HepG2 (cell line): ENCODE results near the gene PRCD. TPM values are rescaled to one million over a fixed set of nuclear protein-coding genes. Genes with fewer than 3 reads are reported as not detected.

Experiments used
- ATAC-seq: fragments of 200-7000 bp; cut with Tn5 transposase; 3 replicates; pipeline ENCODE4 v1.9.1; 2020; ENCODE audit warnings: mild to moderate bottlenecking, moderate library complexity
- BruUV-seq: library from RNA; stranded (reverse); fragments of 400-500 nt; replicated peaks from 2 replicates; lab custom pipeline; 2021; lab: Mats Ljungman, UMichigan
- CTCF ChIA-PET: fragments of 300-600 bp; formaldehyde crosslinking; extraction: SDS; loops from one replicate; lab custom pipeline; 2021; ENCODE audit warnings: low total read pairs, inconsistent platforms, low intra/inter-chr PET ratio; lab: Yijun Ruan, JAX
- POLR2A ChIA-PET: fragments of 350-600 bp; sonication (Branson Sonifier 250); formaldehyde crosslinking; loops from one replicate; lab custom pipeline; 2020; ENCODE audit warnings: antibody characterized with exemption, inconsistent platforms; lab: Yijun Ruan, JAX
- DNase-seq: peaks from one replicate; pipeline ENCODE4 v3.0.0-alpha.2; 2015; ENCODE audit warnings: low spot score
- FAIRE-seq: peaks from 3 replicates; lab custom pipeline; 2011; peaks lifted over from hg19 to GRCh38; lab: Jason Lieb, UNC
- H2AFZ ChIP-seq: one replicate; pipeline ENCODE4 v1.6.1; 2011; ENCODE audit warnings: low read length, inconsistent platforms
- H3K27ac ChIP-seq: fragments of 300-600 bp; 3 replicates; pipeline ENCODE4 v1.8.0; 2011; ENCODE audit warnings: mixed run types, mild to moderate bottlenecking, mixed read lengths, low read length, inconsistent platforms; ENCODE audit not compliant: insufficient read depth; ENCODE audit errors: extremely low read length
- H3K27me3 ChIP-seq, 2 experiments: fragments of 200-600 bp in 1 of 2; 2 replicates in 1 of 2; 3 replicates in 1 of 2; pipeline versions ENCODE4 v1.6.0 to v1.8.0; 2011; ENCODE audit warnings: low read length in 2 of 2, mild to moderate bottlenecking in 2 of 2, moderate library complexity in 2 of 2, inconsistent platforms in 1 of 2; ENCODE audit not compliant: insufficient read depth in 2 of 2, control insufficient read depth in 1 of 2
- H3K36me3 ChIP-seq, 2 experiments: fragments of 200-600 bp in 1 of 2; replicated peaks in 1 of 2; 2 replicates in 1 of 2; 3 replicates in 1 of 2; pipeline versions ENCODE4 v1.5.1 to v1.8.0; 2011; ENCODE audit warnings: low read length in 2 of 2, inconsistent platforms in 1 of 2; ENCODE audit not compliant: insufficient read depth in 2 of 2, control insufficient read depth in 1 of 2
- H3K4me1 ChIP-seq: 2 replicates; pipeline ENCODE4 v1.5.1; 2012; ENCODE audit warnings: low read length, inconsistent platforms; ENCODE audit not compliant: insufficient read depth
- H3K4me2 ChIP-seq: 2 replicates; pipeline ENCODE4 v1.6.0; 2011; ENCODE audit warnings: low read depth, low read length, inconsistent platforms
- H3K4me3 ChIP-seq, 3 experiments: fragments of 200-600 bp in 1 of 3; sonication (generic), shearing (Covaris generic) in 1 of 3; replicated peaks in 1 of 3; 2 replicates each; pipeline ENCODE4 v1.5.1; 2011 to 2016; ENCODE audit warnings: low read length in 3 of 3, inconsistent platforms in 2 of 3, low read depth in 2 of 3, mild to moderate bottlenecking in 2 of 3, control low read depth in 1 of 3, mixed read lengths in 1 of 3; ENCODE audit not compliant: insufficient read depth in 1 of 3
- H3K79me2 ChIP-seq: one replicate; pipeline ENCODE4 v1.6.1; 2011; ENCODE audit warnings: low read length, inconsistent platforms; ENCODE audit not compliant: insufficient read depth
- H3K9ac ChIP-seq: 2 replicates; pipeline ENCODE4 v1.6.0; 2011; ENCODE audit warnings: mild to moderate bottlenecking, low read depth, low read length, inconsistent platforms; ENCODE audit not compliant: insufficient read depth
- H3K9me3 ChIP-seq: 2 replicates; pipeline ENCODE4 v1.5.1; 2012; ENCODE audit warnings: mild to moderate bottlenecking, low read length
- H4K20me1 ChIP-seq: 2 replicates; pipeline ENCODE4 v1.6.0; 2011; ENCODE audit warnings: inconsistent platforms, mild to moderate bottlenecking, low read length, moderate library complexity; ENCODE audit not compliant: insufficient read depth
- EEA1 ChIP-seq: sonication (generic); formaldehyde crosslinking; IDR thresholded peaks from 2 replicates; pipeline ENCODE4 v1.5.1; 2020; ENCODE audit warnings: mild to moderate bottlenecking, missing genetic modification reagents, borderline replicate concordance
- ERF ChIP-seq: IDR thresholded peaks from 2 replicates; pipeline ENCODE4 v1.6.1; 2018; ENCODE audit warnings: missing biosample characterization, missing genetic modification reagents
- GABPB1 ChIP-seq: IDR thresholded peaks from 2 replicates; pipeline ENCODE4 v1.6.1; 2016; ENCODE audit warnings: mild to moderate bottlenecking, missing genetic modification reagents, moderate library complexity, missing compliant biosample characterization
- HNF4A ChIP-seq: sonication (generic); formaldehyde crosslinking; IDR thresholded peaks from 2 replicates; pipeline ENCODE4 v1.4.0; 2020; ENCODE audit warnings: missing genetic modification reagents
- HNRNPL ChIP-seq: fragments of 200-400 bp; formaldehyde crosslinking; IDR thresholded peaks from 2 replicates; pipeline ENCODE4 v1.6.1; 2017; ENCODE audit warnings: mild to moderate bottlenecking, low read depth, low read length
- LCORL ChIP-seq, 2 experiments: fragments of 450-650 bp in 1 of 2; sonication (generic) in 1 of 2; formaldehyde crosslinking in 1 of 2; IDR thresholded peaks; 2 replicates each; pipeline versions ENCODE4 v1.5.0 to v1.6.1; 2017 to 2020; ENCODE audit warnings: antibody characterized with exemption in 1 of 2, missing genetic modification reagents in 1 of 2
- MED1 ChIP-seq: sonication (generic); formaldehyde crosslinking; IDR thresholded peaks from 2 replicates; pipeline ENCODE4 v1.4.0; 2020; ENCODE audit warnings: missing genetic modification reagents
- MLX ChIP-seq: IDR thresholded peaks from 2 replicates; pipeline ENCODE4 v1.6.1; 2016
- NFKBIZ ChIP-seq: IDR thresholded peaks from 2 replicates; pipeline ENCODE4 v1.6.1; 2018; ENCODE audit warnings: missing genetic modification reagents, missing compliant biosample characterization
- PITX1 ChIP-seq: sonication (generic); formaldehyde crosslinking; IDR thresholded peaks from 2 replicates; pipeline ENCODE4 v1.5.1; 2020; ENCODE audit warnings: mild to moderate bottlenecking, missing genetic modification reagents
- PTBP1 ChIP-seq: fragments of 200-400 bp; formaldehyde crosslinking; IDR thresholded peaks from 2 replicates; pipeline ENCODE4 v1.6.1; 2018; ENCODE audit warnings: low read length, low read depth; ENCODE audit not compliant: poor library complexity, severe bottlenecking
- SAFB2 ChIP-seq: sonication (generic); formaldehyde crosslinking; IDR thresholded peaks from 2 replicates; pipeline ENCODE4 v1.5.1; 2020; ENCODE audit warnings: missing genetic modification reagents, low read depth, mild to moderate bottlenecking, borderline replicate concordance
- THAP9 ChIP-seq: sonication (generic); formaldehyde crosslinking; IDR thresholded peaks from 2 replicates; pipeline ENCODE4; 2020; ENCODE audit warnings: missing genetic modification reagents, mild to moderate bottlenecking, borderline replicate concordance
- ZFP37 ChIP-seq: sonication (generic); formaldehyde crosslinking; IDR thresholded peaks from 2 replicates; pipeline ENCODE4 v1.4.0; 2020; ENCODE audit warnings: missing genetic modification reagents, borderline replicate concordance
- ZNF136 ChIP-seq: sonication (generic); formaldehyde crosslinking; IDR thresholded peaks from 2 replicates; pipeline ENCODE4 v1.8.1; 2022; ENCODE audit warnings: low read depth, mild to moderate bottlenecking, moderate library complexity, missing genetic modification reagents
- ZNF138 ChIP-seq: sonication (generic); formaldehyde crosslinking; IDR thresholded peaks from 2 replicates; pipeline ENCODE4 v1.5.0; 2020; ENCODE audit warnings: mild to moderate bottlenecking, low read depth, missing genetic modification reagents
- ZNF275 ChIP-seq: sonication (generic); formaldehyde crosslinking; IDR thresholded peaks from 2 replicates; pipeline ENCODE4 v1.8.0; 2022; ENCODE audit warnings: missing genetic modification reagents, mild to moderate bottlenecking, inconsistent platforms, borderline replicate concordance
- ZNF557 ChIP-seq: sonication (generic); formaldehyde crosslinking; IDR thresholded peaks from 2 replicates; pipeline ENCODE4 v1.4.0; 2020; ENCODE audit warnings: missing genetic modification reagents
- ZNF598 ChIP-seq: sonication (generic); formaldehyde crosslinking; IDR thresholded peaks from 2 replicates; pipeline ENCODE4 v1.5.1; 2020; ENCODE audit warnings: mild to moderate bottlenecking, missing genetic modification reagents, borderline replicate concordance
- WGBS: methylation state at CpG from one replicate; pipeline ENCODE4 v1.1.6; 2017; ENCODE audit warnings: low lambda C conversion rate; 5-methylcytosine and 5-hydroxymethylcytosine counted together
- in situ Hi-C: cut with HindIII; loops from 2 replicates; pipeline ENCODE4 v1.10.0; 2017; ENCODE audit warnings: low pct_unique_long_range_greater_than_20kb; ENCODE audit not compliant: extremely low pct_ligation_motif_present
- intact Hi-C: fragments of 100-400 bp; cut with micrococcal nuclease; formaldehyde crosslinking; loops from one replicate; pipeline ENCODE4 v1.10.0; 2022; ENCODE audit not compliant: unreplicated experiment
- polyA plus RNA-seq, 8 experiments: library from polyadenylated mRNA; depleted of rRNA in 3 of 8; stranded (reverse) in 7 of 8; unstranded in 1 of 8; fragments of >200 nt; fragmentation: Illumina TruSeq in 4 of 8; extraction: Trizol in 4 of 8; gene quantifications; 2 replicates each; pipeline versions ENCODE4 v1.2.1 to v1.2.3, GENCODE V29; 2011 to 2016; ENCODE audit warnings: low read depth in 4 of 8, missing spikeins in 1 of 8, mixed read lengths in 1 of 8; ENCODE audit not compliant: insufficient read depth in 1 of 8
- total RNA-seq, 5 experiments: library from RNA; depleted of rRNA; stranded (reverse); fragments of >200 nt; fragmentation: Illumina TruSeq; extraction: Trizol; gene quantifications; 2 replicates each; pipeline ENCODE4 v1.2.3, GENCODE V29; 2016; ENCODE audit warnings: low read depth in 1 of 5

The PRCD gene
- total and polyA plus RNA-seq, 2 of the 13 experiments (the other 11 are each of a cell fraction or from before 2014, with no cell fraction given): 0.51 TPM; not detected in 1

- DNase-seq (no peak), ATAC-seq (peak; percentile 21), FAIRE-seq (no peak)
- Histone ChIP-seq H3K4me2 (peak overlapping the region; percentile 100), H3K9me3 (no peaks in the 10 kb centered on the region), H4K20me1 (peaks cover 8% of the 10 kb centered on the region; the same call in 1 of the 2 replicates), H3K36me3 (no peaks in the 10 kb centered on the region), H2AFZ (peak overlapping the region; percentile 2), H3K4me1 (peaks cover 65% of the 10 kb centered on the region), H3K79me2 (peaks cover 29% of the 10 kb centered on the region), H3K27ac (peak overlapping the region; percentile 59), H3K4me3 (peak overlapping the region; percentile 36 to 99 (median 96)), H3K27me3 (peaks cover 0 to 2% of the 10 kb centered on the region in 2 experiments; a peak in 1 of 5 replicates), H3K9ac (peak overlapping the region; percentile 61)
- 3% methylated on average over 11 of the region's 11 CpGs for WGBS
- in situ Hi-C loops (no loop called here), intact Hi-C loops (loop anchor here (1.0 kb wide), 1 partner anchor 36 kb away; no protein-coding TSS in a partner anchor)
- CTCF ChIA-PET: interaction anchor here (1.0 to 1.2 kb wide), 2 partner anchors 36 kb away, joined by 3 to 4 read pairs; no protein-coding TSS in a partner anchor
- no TSS peak for BruUV-seq
- POLR2A ChIA-PET: interaction anchor here (0.7 to 8.2 kb wide), 26 partner anchors 8 to 170 kb away, joined by 3 to 252 read pairs (median 7); partner anchors contain the start of genes AANAT, PRCD, PRPSAP1 and UBE2O
- TF ChIP-seq THAP9 (CRISPR knock-in tag): peak; percentile 36; the same call in 1 of the 2 replicates
- TF ChIP-seq EEA1: no peak
- no peak for TF ChIP-seq GABPB1
- TF ChIP-seq ZNF138 (CRISPR knock-in tag): no peak
- no peak for TF ChIP-seq ERF (CRISPR knock-in tag)
- TF ChIP-seq ZFP37: no peak
- peak; percentile 24; the same call in 1 of the 2 replicates for TF ChIP-seq HNF4A (CRISPR knock-in tag)
- TF ChIP-seq PTBP1: peak; percentile 88
- peak; percentile 48; the same call in 1 of the 2 replicates for TF ChIP-seq PITX1
- TF ChIP-seq ZNF557 (CRISPR knock-in tag): no peak
- TF ChIP-seq ZNF598 (CRISPR knock-in tag): peak; percentile 61; the same call in 1 of the 2 replicates
- no peak; the same call in 1 of the 2 replicates for TF ChIP-seq MED1
- no peak for TF ChIP-seq SAFB2 (CRISPR knock-in tag)
- TF ChIP-seq ZNF275 (CRISPR knock-in tag): no peak
- TF ChIP-seq MLX: no peak
- 0 out of 2 replicates have a peak, but pooled peaks have one; percentile 46 for TF ChIP-seq HNRNPL
- no peak for TF ChIP-seq LCORL (IDR thresholded peaks at IDR 0.05)
- TF ChIP-seq LCORL (CRISPR knock-in tag; IDR thresholded peaks at IDR 0.05): no peak; the same call in 1 of the 2 replicates
- 0 out of 2 replicates have a peak, but pooled peaks have one; percentile 22 for TF ChIP-seq ZNF136 (CRISPR knock-in tag)
- TF ChIP-seq NFKBIZ: peak; percentile 8; the same call in 1 of the 2 replicates
These were observed 38.0 kb upstream of the PRCD start for GRCh38 chr17:76501827-76502307.
